K562 (cell line): ENCODE measurements around the gene TRAK1. TPM values are rescaled to one million over a fixed set of nuclear protein-coding genes. Genes with fewer than 3 reads are reported as not detected.

Experiments used
- ATAC-seq: fragments of 200-7000 bp; cut with Tn5 transposase; 3 replicates; pipeline ENCODE4 v1.9.1; 2020; ENCODE audit warnings: moderate library complexity
- BruUV-seq: library from RNA; stranded (reverse); fragments of 400-500 nt; replicated peaks from 2 replicates; lab custom pipeline; 2021; lab: Mats Ljungman, UMichigan
- CTCF ChIA-PET: fragments of 300-600 bp; formaldehyde crosslinking; extraction: SDS; loops from one replicate; lab custom pipeline; 2021; ENCODE audit warnings: low intra/inter-chr PET ratio; lab: Yijun Ruan, JAX
- POLR2A ChIA-PET: fragments of 300-600, 350-650 bp; sonication (Branson Sonifier 250); formaldehyde crosslinking; extraction: SDS; loops from one replicate; lab custom pipeline; 2021; ENCODE audit warnings: antibody characterized with exemption, inconsistent platforms; lab: Yijun Ruan, JAX
- DNase-seq, 4 experiments: peaks; one replicate each; pipeline versions ENCODE4 v3.0.0 to v3.0.0-alpha.2; 2011 to 2018; ENCODE audit warnings: low spot score in 3 of 4, mixed read lengths in 3 of 4; ENCODE audit errors: extremely low read depth in 1 of 4
- FAIRE-seq: peaks from 2 replicates; lab custom pipeline; 2011; peaks lifted over from hg19 to GRCh38; lab: Jason Lieb, UNC
- H2AFZ ChIP-seq: 2 replicates; pipeline ENCODE4 v1.6.0; 2011; ENCODE audit warnings: low read depth, low read length, control low read depth, inconsistent platforms
- H3K27ac ChIP-seq: fragments of 200-600 bp; 3 replicates; pipeline ENCODE4 v1.8.0; 2011; ENCODE audit warnings: low read depth, mild to moderate bottlenecking, control low read depth, inconsistent platforms, low read length, moderate library complexity, mixed read lengths; ENCODE audit errors: extremely low read depth
- H3K27me3 ChIP-seq, 2 experiments: fragments of 300-600 bp in 1 of 2; 2 replicates in 1 of 2; 3 replicates in 1 of 2; pipeline versions ENCODE4 v1.6.0 to v1.8.0; 2011; ENCODE audit warnings: inconsistent platforms in 2 of 2, low read length in 2 of 2, mild to moderate bottlenecking in 1 of 2, mixed read lengths in 1 of 2, moderate library complexity in 1 of 2; ENCODE audit not compliant: control insufficient read depth in 2 of 2, insufficient read depth in 2 of 2
- H3K36me3 ChIP-seq: fragments of 300-600 bp; 3 replicates; pipeline ENCODE4 v1.8.0; 2011; ENCODE audit warnings: mild to moderate bottlenecking, low read length, inconsistent platforms; ENCODE audit not compliant: control insufficient read depth, insufficient read depth
- H3K4me1 ChIP-seq, 2 experiments: fragments of 200-600 bp in 1 of 2; replicated peaks in 1 of 2; 2 replicates in 1 of 2; 3 replicates in 1 of 2; pipeline versions ENCODE4 v1.5.1 to v1.8.0; 2011; ENCODE audit warnings: inconsistent platforms in 2 of 2, low read length in 2 of 2, mild to moderate bottlenecking in 1 of 2, mixed read lengths in 1 of 2, moderate library complexity in 1 of 2; ENCODE audit not compliant: control insufficient read depth in 2 of 2, insufficient read depth in 2 of 2
- H3K4me2 ChIP-seq: 2 replicates; pipeline ENCODE4 v1.6.1; 2011; ENCODE audit warnings: low read length, control low read depth, inconsistent platforms, mixed read lengths; ENCODE audit not compliant: insufficient read depth
- H3K4me3 ChIP-seq: fragments of 200-600 bp; sonication (generic), shearing (Covaris generic); 2 replicates; pipeline ENCODE4 v1.5.1; 2016; ENCODE audit warnings: control low read depth, inconsistent platforms
- H3K79me2 ChIP-seq: fragments of 200-600 bp; 3 replicates; pipeline ENCODE4 v1.8.0; 2011; ENCODE audit warnings: low read length, inconsistent platforms; ENCODE audit not compliant: control insufficient read depth, insufficient read depth
- H3K9ac ChIP-seq, 2 experiments: 2 replicates each; pipeline versions ENCODE4 v1.6.0 to v1.6.1; 2011; ENCODE audit warnings: low read depth in 2 of 2, low read length in 2 of 2, control low read depth in 1 of 2, inconsistent platforms in 1 of 2, mild to moderate bottlenecking in 1 of 2, mixed read lengths in 1 of 2; ENCODE audit not compliant: insufficient read depth in 1 of 2
- H3K9me1 ChIP-seq: one replicate; pipeline ENCODE4 v1.6.0; 2011; ENCODE audit warnings: inconsistent platforms, mild to moderate bottlenecking, low read length, moderate library complexity; ENCODE audit not compliant: control insufficient read depth, insufficient read depth
- H3K9me3 ChIP-seq: replicated peaks from 2 replicates; pipeline ENCODE4 v1.5.1; 2011; ENCODE audit warnings: low read depth, low read length, inconsistent platforms; ENCODE audit not compliant: control insufficient read depth, insufficient read depth
- H4K20me1 ChIP-seq: replicated peaks from 2 replicates; pipeline ENCODE4 v1.6.1; 2011; ENCODE audit warnings: low read length, inconsistent platforms, mixed read lengths; ENCODE audit not compliant: control insufficient read depth, insufficient read depth
- POLR2H ChIP-seq: IDR thresholded peaks from 2 replicates; pipeline ENCODE4 v1.6.1; 2016; ENCODE audit warnings: missing genetic modification characterization, low read depth, mild to moderate bottlenecking, control low read depth, missing compliant biosample characterization, moderate library complexity
- RAD21 ChIP-seq, 2 experiments: fragments of 250-450 bp in 1 of 2; fragments of 450-650 bp in 1 of 2; sonication (Bioruptor Pico) in 1 of 2; formaldehyde crosslinking in 1 of 2; IDR thresholded peaks in 1 of 2; conservative IDR thresholded peaks in 1 of 2; 2 replicates each; pipeline versions ENCODE4 v1.4.0 to v1.8.0; 2020 to 2022; ENCODE audit warnings: mild to moderate bottlenecking in 2 of 2, moderate library complexity in 1 of 2
- SMARCB1 ChIP-seq: IDR thresholded peaks from 2 replicates; pipeline ENCODE4 v1.6.1; 2011; ENCODE audit warnings: improper control_type of control experiment, low read depth; ENCODE audit not compliant: insufficient read length
- SP1 ChIP-seq: sonication (generic); formaldehyde crosslinking; IDR thresholded peaks from 2 replicates; pipeline ENCODE4 v1.8.1; 2022; ENCODE audit warnings: mild to moderate bottlenecking, missing genetic modification reagents
- ZFX ChIP-seq: sonication (generic); formaldehyde crosslinking; IDR thresholded peaks from 2 replicates; pipeline ENCODE4 v1.8.0; 2022; ENCODE audit warnings: mild to moderate bottlenecking, missing genetic modification reagents, moderate library complexity
- ZNF143 ChIP-seq: sonication (generic); formaldehyde crosslinking; IDR thresholded peaks from 2 replicates; pipeline ENCODE4 v1.9.0; 2022; ENCODE audit warnings: mild to moderate bottlenecking, missing genetic modification reagents
- ZNF165 ChIP-seq: fragments of 250-450 bp; sonication (Bioruptor Pico); IDR thresholded peaks from 2 replicates; pipeline ENCODE4 v1.4.0; 2020; ENCODE audit warnings: borderline replicate concordance
- ZNF444 ChIP-seq: fragments of 250-450 bp; sonication (Bioruptor Pico); IDR thresholded peaks from 2 replicates; pipeline ENCODE4 v1.4.0; 2020; ENCODE audit warnings: mild to moderate bottlenecking, moderate library complexity
- ZNF668 ChIP-seq: fragments of 250-450 bp; sonication (Bioruptor Pico); IDR thresholded peaks from 2 replicates; pipeline ENCODE4 v1.8.0; 2022; ENCODE audit warnings: mild to moderate bottlenecking, inconsistent platforms
- WGBS: fragments of 100-300 bp; shearing (Covaris generic); methylation state at CpG from one replicate; pipeline ENCODE4 v1.1.6; 2016; ENCODE audit warnings: low coverage, mixed read lengths; ENCODE audit not compliant: insufficient coverage; ENCODE audit errors: missing lambda C conversion rate; 5-methylcytosine and 5-hydroxymethylcytosine counted together
- in situ Hi-C: fragments of 300-500 bp; cut with MboI; formaldehyde crosslinking; loops from 4 replicates; pipeline ENCODE4 v1.15.0; 2018; ENCODE audit warnings: inconsistent platforms, mixed read lengths
- intact Hi-C: fragments of 100-400 bp; cut with micrococcal nuclease; formaldehyde crosslinking; loops from 2 replicates; pipeline ENCODE4 v1.14.2; 2022
- polyA plus RNA-seq, 8 experiments: library from polyadenylated mRNA; depleted of rRNA in 4 of 8; stranded (reverse) in 5 of 8; unstranded in 3 of 8; fragments of >200 nt; fragmentation: Nextera tagmentation in 2 of 8; fragmentation: Illumina TruSeq in 1 of 8; extraction: Ambion mirVana in 2 of 8; extraction: Trizol in 1 of 8; gene quantifications; 2 replicates each; pipeline versions ENCODE4 v1.2.1 to v1.2.3, GENCODE V29; 2011 to 2014; ENCODE audit warnings: inconsistent platforms in 1 of 8, missing spikeins in 1 of 8
- total RNA-seq, 7 experiments: library from RNA; depleted of rRNA in 6 of 7; stranded (reverse); fragments of >200 nt in 6 of 7; fragmentation: Illumina TruSeq in 2 of 7; extraction: Trizol in 2 of 7; gene quantifications; 2 replicates each; pipeline versions ENCODE4 v1.2.1 to v1.2.3, GENCODE V29; 2011 to 2021; ENCODE audit warnings: low replicate concordance in 1 of 7
- TF ChIP-seq, protein P1 (sequence below): fragments of 250-450 bp; sonication (Bioruptor Pico); IDR thresholded peaks from 2 replicates; pipeline ENCODE4 v1.8.0; 2022; ENCODE audit warnings: moderate library complexity, mild to moderate bottlenecking, inconsistent platforms
- TF ChIP-seq, protein P2 (sequence below): sonication (generic); formaldehyde crosslinking; IDR thresholded peaks from 2 replicates; pipeline ENCODE4 v1.8.1; 2022; ENCODE audit warnings: missing genetic modification reagents
- TF ChIP-seq, protein P3 (sequence below), 2 experiments: IDR thresholded peaks in 1 of 2; conservative IDR thresholded peaks in 1 of 2; 2 replicates each; pipeline ENCODE4 v1.6.1; 2016; ENCODE audit warnings: low read depth in 2 of 2, mild to moderate bottlenecking in 1 of 2, missing compliant biosample characterization in 1 of 2, missing genetic modification characterization in 1 of 2, moderate library complexity in 1 of 2
- TF ChIP-seq, protein P4 (sequence below): fragments of 250-450 bp; sonication (Bioruptor Pico); IDR thresholded peaks from 2 replicates; pipeline ENCODE4 v1.5.0; 2021; ENCODE audit warnings: mild to moderate bottlenecking, moderate library complexity

The TRAK1 gene
- total and polyA plus RNA-seq, 9 of the 15 experiments (the other 6 are each of a cell fraction or from before 2014, with no cell fraction given) = 5.3 to 28.5 (median 17.5) TPM

DNA sequence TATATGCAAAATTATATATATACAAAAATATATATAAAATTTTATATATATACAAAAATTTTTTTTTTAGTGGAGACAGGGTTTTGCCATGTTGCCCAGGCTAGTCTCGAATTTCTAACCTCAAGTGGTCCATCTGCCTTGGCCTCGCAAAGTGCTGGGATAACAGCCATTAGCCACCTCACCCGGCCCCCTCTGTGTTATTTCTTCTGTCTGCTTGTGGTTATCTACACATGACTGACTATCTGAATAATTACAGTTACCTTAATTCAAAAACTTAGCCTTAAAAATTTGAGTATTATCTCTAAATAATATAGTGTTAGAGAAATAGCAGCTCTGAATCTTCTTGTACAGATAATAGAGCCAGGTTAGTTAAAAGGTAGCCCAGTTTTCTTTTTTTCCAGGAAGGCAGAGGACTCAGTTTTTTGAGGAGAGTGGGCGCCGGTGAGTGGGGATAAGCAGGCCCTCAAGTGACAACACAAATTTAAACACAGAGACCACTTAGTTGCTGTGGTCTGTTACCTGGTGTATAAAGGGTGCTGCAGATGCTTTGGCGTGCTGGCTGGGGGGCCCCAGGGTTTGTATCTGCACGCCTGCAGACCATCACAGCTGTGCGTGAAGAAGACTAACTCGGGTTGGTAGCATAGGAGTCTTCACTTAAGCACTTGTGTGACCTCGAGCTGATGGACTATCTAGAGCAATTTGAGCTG lies 83.7 kb downstream of the TRAK1 start:
- DNase-seq (no peak), ATAC-seq (no peak), FAIRE-seq (no peak)
- Histone ChIP-seq H3K79me2 (no peaks in the 10 kb centered on the region; the same call in 2 of the 3 replicates), H3K9me3 (no peaks in the 10 kb centered on the region), H3K4me2 (no peak overlapping the region), H3K9me1 (peaks cover 2% of the 10 kb centered on the region), H3K4me1 (peaks cover 10 to 17% of the 10 kb centered on the region in 2 experiments), H2AFZ (no peak overlapping the region), H3K36me3 (0 out of 3 replicates have a peak, but pooled peaks cover 4% of the 10 kb centered on the region), H3K9ac (no peak overlapping the region), H3K27me3 (no peaks in the 10 kb centered on the region), H3K4me3 (no peak overlapping the region), H4K20me1 (peaks cover 6% of the 10 kb centered on the region), H3K27ac (no peak overlapping the region)
- intact Hi-C loops (no loop called here), in situ Hi-C loops (no loop called here)
- BruUV-seq = no TSS peak
- POLR2A ChIA-PET = interaction anchor here (0.9 to 1.3 kb wide), 2 partner anchors 16 to 18 kb away, joined by 3 to 4 read pairs; no protein-coding TSS in a partner anchor
- WGBS = 75% methylated on average over 10 of the region's 10 CpGs
- CTCF ChIA-PET = no interaction called here
- TF ChIP-seq, protein P1, sequence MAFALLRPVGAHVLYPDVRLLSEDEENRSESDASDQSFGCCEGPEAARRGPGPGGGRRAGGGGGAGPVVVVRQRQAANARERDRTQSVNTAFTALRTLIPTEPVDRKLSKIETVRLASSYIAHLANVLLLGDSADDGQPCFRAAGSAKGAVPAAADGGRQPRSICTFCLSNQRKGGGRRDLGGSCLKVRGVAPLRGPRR (CRISPR knock-in tag) = no peak
- TF ChIP-seq, protein P2, sequence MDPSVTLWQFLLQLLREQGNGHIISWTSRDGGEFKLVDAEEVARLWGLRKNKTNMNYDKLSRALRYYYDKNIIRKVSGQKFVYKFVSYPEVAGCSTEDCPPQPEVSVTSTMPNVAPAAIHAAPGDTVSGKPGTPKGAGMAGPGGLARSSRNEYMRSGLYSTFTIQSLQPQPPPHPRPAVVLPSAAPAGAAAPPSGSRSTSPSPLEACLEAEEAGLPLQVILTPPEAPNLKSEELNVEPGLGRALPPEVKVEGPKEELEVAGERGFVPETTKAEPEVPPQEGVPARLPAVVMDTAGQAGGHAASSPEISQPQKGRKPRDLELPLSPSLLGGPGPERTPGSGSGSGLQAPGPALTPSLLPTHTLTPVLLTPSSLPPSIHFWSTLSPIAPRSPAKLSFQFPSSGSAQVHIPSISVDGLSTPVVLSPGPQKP (CRISPR knock-in tag) = no peak
- TF ChIP-seq RAD21 (CRISPR knock-in tag; conservative IDR thresholded peaks at IDR 0.05 in 1 of 2, IDR thresholded peaks at IDR 0.05 in 1 of 2) (no peak), ZFX (CRISPR knock-in tag) (no peak), ZNF143 (no peak), ZNF165 (CRISPR knock-in tag) (no peak), ZNF668 (CRISPR knock-in tag) (no peak), ZNF444 (CRISPR knock-in tag) (no peak), POLR2H (tag) (no peak), SP1 (CRISPR knock-in tag) (no peak), SMARCB1 (no peak)
- TF ChIP-seq, protein P3, sequence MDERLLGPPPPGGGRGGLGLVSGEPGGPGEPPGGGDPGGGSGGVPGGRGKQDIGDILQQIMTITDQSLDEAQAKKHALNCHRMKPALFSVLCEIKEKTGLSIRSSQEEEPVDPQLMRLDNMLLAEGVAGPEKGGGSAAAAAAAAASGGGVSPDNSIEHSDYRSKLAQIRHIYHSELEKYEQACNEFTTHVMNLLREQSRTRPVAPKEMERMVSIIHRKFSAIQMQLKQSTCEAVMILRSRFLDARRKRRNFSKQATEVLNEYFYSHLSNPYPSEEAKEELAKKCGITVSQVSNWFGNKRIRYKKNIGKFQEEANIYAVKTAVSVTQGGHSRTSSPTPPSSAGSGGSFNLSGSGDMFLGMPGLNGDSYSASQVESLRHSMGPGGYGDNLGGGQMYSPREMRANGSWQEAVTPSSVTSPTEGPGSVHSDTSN (CRISPR knock-in tag; IDR thresholded peaks at IDR 0.05; ENCODE audit: low read depth) = no peak
- TF ChIP-seq, protein P3 (tag; conservative IDR thresholded peaks at IDR 0.05; ENCODE audit: low read depth) = no peak
- TF ChIP-seq, protein P4, sequence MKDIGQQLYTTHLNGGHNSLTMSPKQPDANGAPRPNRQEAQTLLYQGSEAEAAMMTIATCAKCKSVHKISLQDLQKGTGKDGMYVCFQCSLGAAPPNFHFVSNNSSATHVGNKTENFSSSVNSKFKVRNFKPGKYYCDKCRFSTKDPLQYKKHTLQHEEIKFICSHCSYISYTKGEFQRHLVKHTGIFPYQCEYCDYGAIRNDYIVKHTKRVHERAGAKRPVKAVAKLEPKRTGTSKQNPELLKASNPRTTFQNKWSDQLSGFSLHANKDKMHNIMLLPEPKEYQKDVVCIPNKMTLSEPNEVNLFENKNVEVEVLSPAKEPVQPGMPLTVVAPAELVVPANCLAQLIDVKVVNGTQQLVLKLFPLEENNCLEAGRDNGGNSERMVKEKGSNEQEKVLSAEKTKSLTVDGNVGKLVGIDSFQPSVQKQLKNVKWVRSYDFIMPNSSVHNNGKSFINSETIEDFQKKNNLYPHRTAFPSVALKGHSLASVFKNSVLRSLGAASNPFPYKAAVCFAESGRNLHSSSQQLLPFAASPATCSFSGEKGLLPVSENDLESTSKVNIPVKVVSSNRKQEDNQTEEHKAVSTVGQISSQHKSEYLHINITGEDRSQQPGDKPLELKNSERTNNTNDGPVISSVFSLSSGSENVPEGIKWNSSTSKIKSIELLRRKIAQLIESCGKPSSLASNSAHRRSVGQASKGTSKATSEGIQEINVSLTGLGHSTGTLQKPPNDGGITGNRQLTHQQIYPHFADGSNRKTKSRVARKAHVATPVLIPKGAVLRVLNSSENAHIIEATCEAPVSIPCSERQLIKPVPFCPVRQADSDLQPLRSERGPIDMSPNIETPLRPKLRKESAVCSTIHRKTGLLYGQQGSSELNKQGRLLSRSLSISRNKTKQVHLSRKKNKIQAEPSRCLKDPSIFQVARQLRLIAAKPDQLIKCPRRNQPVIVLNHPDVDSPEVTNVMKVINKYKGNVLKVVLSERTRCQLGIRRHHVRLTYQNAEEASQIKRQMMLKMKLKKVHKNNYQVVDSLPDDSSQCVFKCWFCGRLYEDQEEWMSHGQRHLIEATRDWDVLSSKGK (CRISPR knock-in tag) = no peak
